ENCODE measurements around the gene RPS4Y1. TPM values are rescaled to one million over a fixed set of nuclear protein-coding genes. Genes with fewer than 3 reads are reported as not detected.
"Not testable (repeated sequence)": the region's sequence is repeated elsewhere in the genome, so short reads cannot be mapped to it uniquely, and the experiment has no call there.

The RPS4Y1 gene
- total RNA-seq (2021) (not detected in 2 replicates), Bru-seq, nascent RNA (percentile 14 among the genes with signal in this experiment), BruChase-seq, experiment 1, labeled RNA remaining after a 2-hour chase (percentile 14 among the genes with signal in this experiment), BruChase-seq, experiment 2, labeled RNA remaining after a 6-hour chase (percentile 12 among the genes with signal in this experiment)
- long read RNA-seq = 0 reads

DNA sequence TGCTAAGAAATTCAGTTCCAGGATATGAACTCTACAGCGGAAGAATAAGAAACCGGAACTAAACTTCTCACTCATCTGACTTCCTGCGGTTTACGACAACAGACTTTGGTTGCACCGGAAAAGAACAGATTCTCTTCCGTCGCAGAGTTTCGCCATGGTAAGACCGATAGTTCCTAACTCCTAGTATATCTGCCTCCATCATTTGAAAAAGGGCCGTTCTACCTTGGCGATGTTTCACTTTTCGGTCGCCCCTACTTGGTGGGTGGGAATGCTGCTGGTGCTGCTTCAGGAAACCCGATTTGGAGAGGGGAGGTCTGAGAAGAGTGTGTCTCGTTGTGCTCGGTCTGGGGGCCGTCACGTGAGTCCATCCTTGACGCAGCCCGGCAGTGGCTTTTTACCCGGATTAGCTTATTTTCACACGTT, at the start of gene RPS4Y1:
Gene RPS4Y1, plus strand, starts transcription at position 132 of the 423 bp plus-strand sequence. Its CDS starts 23 bp downstream, at position 155.
- POLR2A ChIA-PET (ENCODE audit: unreplicated experiment) = no interaction called here

DNA sequence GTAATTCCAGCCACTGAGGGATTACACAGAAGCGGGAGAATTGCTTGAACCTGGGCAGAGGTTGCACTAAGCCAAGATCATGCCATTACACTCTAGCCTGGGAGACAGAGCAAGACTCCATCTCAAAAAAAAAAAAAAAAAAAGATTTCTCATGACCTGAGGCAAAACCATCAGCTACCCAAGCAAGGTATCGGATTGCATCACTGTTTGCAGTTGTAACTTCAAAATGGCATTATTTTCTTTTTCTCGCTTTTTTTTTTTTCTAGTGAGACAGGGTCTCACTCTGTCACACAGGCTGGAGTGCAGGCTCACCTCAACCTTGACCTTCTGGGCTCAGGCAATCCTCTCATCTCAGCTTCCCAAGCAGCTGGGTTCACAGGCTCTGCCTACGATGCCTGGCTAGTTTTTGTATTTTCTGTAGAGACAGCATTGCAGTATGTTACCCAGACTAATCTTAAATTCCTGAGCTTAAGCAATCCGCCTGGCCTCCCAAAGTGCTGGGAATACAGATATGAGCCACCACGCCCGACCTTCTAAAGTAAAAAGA, 44.4 kb upstream of the RPS4Y1 start:
- ChIA-PET POLR2A (ENCODE audit: unreplicated experiment) (no interaction called here), CTCF (no interaction called here)
- H3K4me2 ChIP-seq = no peak overlapping the region
- intact Hi-C loops (cut with micrococcal nuclease; ENCODE audit: unreplicated experiment) = no loop called here
- no peaks in the 10 kb centered on the region for H3F3A ChIP-seq (ENCODE audit: insufficient read depth, low read depth)
- H3K9me2 ChIP-seq (ENCODE audit: insufficient read depth) = no peaks in the 10 kb centered on the region
- TF ChIP-seq, protein P1, sequence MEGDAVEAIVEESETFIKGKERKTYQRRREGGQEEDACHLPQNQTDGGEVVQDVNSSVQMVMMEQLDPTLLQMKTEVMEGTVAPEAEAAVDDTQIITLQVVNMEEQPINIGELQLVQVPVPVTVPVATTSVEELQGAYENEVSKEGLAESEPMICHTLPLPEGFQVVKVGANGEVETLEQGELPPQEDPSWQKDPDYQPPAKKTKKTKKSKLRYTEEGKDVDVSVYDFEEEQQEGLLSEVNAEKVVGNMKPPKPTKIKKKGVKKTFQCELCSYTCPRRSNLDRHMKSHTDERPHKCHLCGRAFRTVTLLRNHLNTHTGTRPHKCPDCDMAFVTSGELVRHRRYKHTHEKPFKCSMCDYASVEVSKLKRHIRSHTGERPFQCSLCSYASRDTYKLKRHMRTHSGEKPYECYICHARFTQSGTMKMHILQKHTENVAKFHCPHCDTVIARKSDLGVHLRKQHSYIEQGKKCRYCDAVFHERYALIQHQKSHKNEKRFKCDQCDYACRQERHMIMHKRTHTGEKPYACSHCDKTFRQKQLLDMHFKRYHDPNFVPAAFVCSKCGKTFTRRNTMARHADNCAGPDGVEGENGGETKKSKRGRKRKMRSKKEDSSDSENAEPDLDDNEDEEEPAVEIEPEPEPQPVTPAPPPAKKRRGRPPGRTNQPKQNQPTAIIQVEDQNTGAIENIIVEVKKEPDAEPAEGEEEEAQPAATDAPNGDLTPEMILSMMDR (conservative IDR thresholded peaks at IDR 0.05) = no peak
- no peak for TF ChIP-seq EZH2 (IDR thresholded peaks at IDR 0.05; ENCODE audit: low read depth)
- no peaks in the 10 kb centered on the region for H3K9me3 ChIP-seq (ENCODE audit: insufficient read depth, low read depth)
- no peak overlapping the region for H3K4me3 ChIP-seq
- H3K27me3 ChIP-seq (ENCODE audit: insufficient read depth, low read depth) = no peaks in the 10 kb centered on the region
- no peaks in the 10 kb centered on the region for H3K36me3 ChIP-seq (ENCODE audit: low read depth)
- BruUV-seq (replicated peaks) = no TSS peak
- no peaks in the 10 kb centered on the region for H3K4me1 ChIP-seq (replicated peaks; ENCODE audit: insufficient read depth)
- no peak for DNase-seq
- H3K27ac ChIP-seq = no peak overlapping the region
- no peak overlapping the region for H2AFZ ChIP-seq
- H3K79me2 ChIP-seq (ENCODE audit: low read depth) = no peaks in the 10 kb centered on the region
- no peaks in the 10 kb centered on the region for H4K20me1 ChIP-seq (ENCODE audit: insufficient read depth)

More for the DNA sequence above, at the start of gene RPS4Y1:
- H3K79me2 ChIP-seq (ENCODE audit: low read depth) = no peaks in the 10 kb centered on the region
- no peak for TF ChIP-seq EZH2 (IDR thresholded peaks at IDR 0.05; ENCODE audit: low read depth)
- no peaks in the 10 kb centered on the region for H3K36me3 ChIP-seq (ENCODE audit: low read depth)
- no peak within 1 kb of the TSS for H2AFZ ChIP-seq
- H3K4me2 ChIP-seq = no peak within 1 kb of the TSS
- DNase-seq = no peak
- CTCF ChIA-PET = no interaction called here
- H3K9me2 ChIP-seq (ENCODE audit: insufficient read depth) = no peaks in the 10 kb centered on the region
- no peak within 1 kb of the TSS for H3K27ac ChIP-seq
- H3K27me3 ChIP-seq (ENCODE audit: insufficient read depth, low read depth) = no peaks in the 10 kb centered on the region
- H3F3A ChIP-seq (ENCODE audit: insufficient read depth, low read depth) = no peaks in the 10 kb centered on the region
- H4K20me1 ChIP-seq (ENCODE audit: insufficient read depth) = no peaks in the 10 kb centered on the region
- no peak within 1 kb of the TSS for H3K4me3 ChIP-seq
- no TSS peak for BruUV-seq (replicated peaks)
- H3K4me1 ChIP-seq (replicated peaks; ENCODE audit: insufficient read depth) = no peaks in the 10 kb centered on the region
- intact Hi-C loops (cut with micrococcal nuclease; ENCODE audit: unreplicated experiment) = no loop called here
- no peaks in the 10 kb centered on the region for H3K9me3 ChIP-seq (ENCODE audit: insufficient read depth, low read depth)

DNA sequence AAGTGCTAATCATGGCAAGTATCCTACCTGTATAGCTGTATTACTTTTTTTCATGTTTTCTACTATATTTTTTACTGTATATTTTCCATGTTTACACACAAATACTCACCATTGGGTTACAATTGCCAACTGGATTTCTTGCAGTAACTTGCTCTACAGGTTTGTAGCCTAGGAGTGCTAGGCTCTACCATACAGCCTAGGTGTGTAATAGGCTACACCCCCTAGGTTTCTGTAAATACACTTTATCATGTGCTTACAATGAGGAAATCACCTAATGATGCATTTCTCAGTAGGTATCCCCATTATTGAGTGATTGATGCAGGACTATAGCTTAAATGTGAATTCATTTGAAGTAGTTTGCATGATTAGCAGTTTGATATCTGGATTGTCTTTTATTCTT, 43.4 kb upstream of the RPS4Y1 start:
- H4K20me1 ChIP-seq (ENCODE audit: insufficient read depth) = no peaks in the 10 kb centered on the region
- H3K4me2 ChIP-seq = no peak overlapping the region
- no peak for DNase-seq
- no peaks in the 10 kb centered on the region for H3F3A ChIP-seq (ENCODE audit: insufficient read depth, low read depth)
- H3K79me2 ChIP-seq (ENCODE audit: low read depth) = no peaks in the 10 kb centered on the region
- intact Hi-C loops (cut with micrococcal nuclease; ENCODE audit: unreplicated experiment) = no loop called here
- TF ChIP-seq, protein P1 (conservative IDR thresholded peaks at IDR 0.05) = no peak
- TF ChIP-seq EZH2 (IDR thresholded peaks at IDR 0.05; ENCODE audit: low read depth) = no peak
- no peaks in the 10 kb centered on the region for H3K9me2 ChIP-seq (ENCODE audit: insufficient read depth)
- POLR2A ChIA-PET (ENCODE audit: unreplicated experiment) = no interaction called here
- no TSS peak for BruUV-seq (replicated peaks)
- CTCF ChIA-PET = no interaction called here
- H3K36me3 ChIP-seq (ENCODE audit: low read depth) = no peaks in the 10 kb centered on the region
- no peaks in the 10 kb centered on the region for H3K9me3 ChIP-seq (ENCODE audit: insufficient read depth, low read depth)
- H2AFZ ChIP-seq = no peak overlapping the region
- H3K4me3 ChIP-seq = no peak overlapping the region
- no peaks in the 10 kb centered on the region for H3K27me3 ChIP-seq (ENCODE audit: insufficient read depth, low read depth)
- H3K27ac ChIP-seq = no peak overlapping the region
- no peaks in the 10 kb centered on the region for H3K4me1 ChIP-seq (replicated peaks; ENCODE audit: insufficient read depth)

DNA sequence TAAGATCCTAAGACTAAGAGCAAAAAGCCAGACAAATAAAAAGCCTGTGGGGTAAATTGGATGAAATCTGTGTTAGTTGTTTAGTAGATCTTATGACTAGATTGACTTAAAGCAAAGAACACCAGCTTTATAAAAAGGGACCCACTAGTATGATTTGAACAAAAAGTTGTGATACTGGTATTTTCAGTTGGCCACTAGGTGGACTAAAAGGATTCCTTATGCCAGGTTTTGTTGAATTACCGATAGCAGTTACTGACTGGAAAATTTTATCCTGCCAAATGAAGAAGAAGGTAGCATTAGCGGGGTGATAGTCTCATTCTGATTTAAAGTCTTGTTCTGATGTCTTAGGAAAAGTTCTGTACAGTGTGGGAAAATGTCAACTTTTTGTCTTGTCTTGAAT, 41.2 kb upstream of the RPS4Y1 start:
- H3K79me2 ChIP-seq (ENCODE audit: low read depth) = no peaks in the 10 kb centered on the region
- H3F3A ChIP-seq (ENCODE audit: insufficient read depth, low read depth) = no peaks in the 10 kb centered on the region
- ChIA-PET POLR2A (ENCODE audit: unreplicated experiment) (no interaction called here), CTCF (no interaction called here)
- TF ChIP-seq, protein P1 (conservative IDR thresholded peaks at IDR 0.05) = no peak
- no peak for TF ChIP-seq EZH2 (IDR thresholded peaks at IDR 0.05; ENCODE audit: low read depth)
- H3K27me3 ChIP-seq (ENCODE audit: insufficient read depth, low read depth) = no peaks in the 10 kb centered on the region
- no peaks in the 10 kb centered on the region for H3K9me3 ChIP-seq (ENCODE audit: insufficient read depth, low read depth)
- no peaks in the 10 kb centered on the region for H3K36me3 ChIP-seq (ENCODE audit: low read depth)
- no peak overlapping the region for H3K27ac ChIP-seq
- no peaks in the 10 kb centered on the region for H4K20me1 ChIP-seq (ENCODE audit: insufficient read depth)
- H3K4me1 ChIP-seq (replicated peaks; ENCODE audit: insufficient read depth) = no peaks in the 10 kb centered on the region
- no peaks in the 10 kb centered on the region for H3K9me2 ChIP-seq (ENCODE audit: insufficient read depth)
- no peak overlapping the region for H2AFZ ChIP-seq
- DNase-seq = no peak
- H3K4me3 ChIP-seq = no peak overlapping the region
- no TSS peak for BruUV-seq (replicated peaks)
- H3K4me2 ChIP-seq = no peak overlapping the region
- intact Hi-C loops (cut with micrococcal nuclease; ENCODE audit: unreplicated experiment) = no loop called here

DNA sequence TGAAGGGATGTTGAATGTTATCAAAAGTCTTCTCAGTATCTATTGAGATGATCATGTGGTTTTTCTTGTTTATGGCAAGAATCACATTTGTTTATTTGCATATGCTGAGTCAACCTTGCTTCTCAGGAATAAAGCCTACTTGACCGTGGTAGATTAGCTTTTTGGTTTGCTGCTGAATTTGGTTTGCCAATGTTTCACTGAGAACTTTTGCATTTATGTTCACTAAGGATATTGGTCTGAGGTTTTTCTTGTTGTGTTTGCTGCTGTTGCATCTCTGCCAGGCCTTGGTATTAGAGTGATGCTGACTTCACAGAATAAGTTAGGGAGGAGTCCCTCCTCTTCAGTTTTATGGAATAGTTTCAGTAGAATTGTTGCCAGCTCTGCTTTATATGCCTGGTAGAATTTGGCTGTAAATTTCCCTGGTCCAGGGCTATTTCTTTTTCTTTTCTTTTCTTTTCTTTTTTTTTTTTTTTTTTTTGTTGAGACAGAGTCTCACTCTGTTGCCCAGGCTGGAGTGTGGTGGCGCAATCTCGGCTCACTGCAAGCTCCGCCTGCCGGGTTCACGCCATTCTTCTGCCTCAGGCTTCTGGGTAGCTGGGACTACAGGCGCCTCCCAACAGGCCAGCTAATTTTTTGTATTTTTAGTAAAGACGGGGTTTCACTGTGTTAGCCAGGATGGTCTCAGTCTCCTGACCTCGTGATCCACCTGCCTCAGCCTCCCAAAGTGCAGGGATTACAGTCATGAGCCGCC, 24.1 kb upstream of the RPS4Y1 start:
- BruUV-seq (replicated peaks); H4K20me1 ChIP-seq (ENCODE audit: insufficient read depth); intact Hi-C loops (cut with micrococcal nuclease; ENCODE audit: unreplicated experiment); H3K27ac ChIP-seq; H3K4me1 ChIP-seq (replicated peaks; ENCODE audit: insufficient read depth); H3K27me3 ChIP-seq (ENCODE audit: insufficient read depth, low read depth); CTCF ChIA-PET; H3K4me3 ChIP-seq; H3K4me2 ChIP-seq; H3K9me3 ChIP-seq (ENCODE audit: insufficient read depth, low read depth); H3F3A ChIP-seq (ENCODE audit: insufficient read depth, low read depth); H2AFZ ChIP-seq; H3K9me2 ChIP-seq (ENCODE audit: insufficient read depth); DNase-seq; H3K79me2 ChIP-seq (ENCODE audit: low read depth); H3K36me3 ChIP-seq (ENCODE audit: low read depth); POLR2A ChIA-PET (ENCODE audit: unreplicated experiment): not testable (repeated sequence)
